ENCODE measurements around the gene SPDYE2B.
"Not testable (repeated sequence)": the region's sequence is repeated elsewhere in the genome, so short reads cannot be mapped to it uniquely, and the experiment has no call there.

- TF ChIP-seq POLR2A (IDR thresholded peaks at IDR 0.05); CTCF (IDR thresholded peaks at IDR 0.05); POLR2AphosphoS5 (IDR thresholded peaks at IDR 0.05; ENCODE audit: insufficient read depth in 1 of 2, low read depth in 1 of 2): not testable (repeated sequence)
These were observed 14.6 kb downstream of the SPDYE2B start for GRCh38 chr7:102664765-102665164.

All from vagina (tissue), 2 donors.